HCT116 (cell line): ENCODE results near the gene H6PD. TPM values are rescaled to one million over a fixed set of nuclear protein-coding genes. Genes with fewer than 3 reads are reported as not detected.

Source experiments
- ATAC-seq: fragments of 200-7000 bp; cut with Tn5 transposase; 2 replicates; pipeline ENCODE4 v1.9.1; 2020; ENCODE audit warnings: mild to moderate bottlenecking, moderate library complexity
- BruUV-seq: library from RNA; stranded (reverse); fragments of 400-500 nt; replicated peaks from 2 replicates; lab custom pipeline; 2021; lab: Mats Ljungman, UMichigan
- CTCF ChIA-PET: fragments of 300-600 bp; sonication (Branson Sonifier 250); formaldehyde crosslinking; loops from one replicate; lab custom pipeline; 2021; ENCODE audit warnings: antibody characterized with exemption; lab: Charles Lee
- POLR2A ChIA-PET: fragments of 300-600, 350-600 bp; sonication (Branson Sonifier 250); formaldehyde crosslinking; loops from one replicate; lab custom pipeline; 2021; ENCODE audit warnings: antibody characterized with exemption; lab: Charles Lee
- RAD21 ChIA-PET, 2 experiments: fragments of 300-600 bp; sonication (Branson Sonifier 250); formaldehyde crosslinking; loops; one replicate each; lab custom pipeline; 2023; ENCODE audit warnings: low total read pairs in 2 of 2; ENCODE audit not compliant: uncharacterized antibody in 2 of 2, unreplicated experiment in 2 of 2, low non-redundant PET in 1 of 2; lab: Charles Lee
- DNase-seq: peaks from one replicate; pipeline ENCODE4 v3.0.0-alpha.2; 2010; ENCODE audit warnings: low read depth, low spot score
- H2AFZ ChIP-seq: fragments of 200-600 bp; shearing (Covaris generic), sonication (generic); 2 replicates; pipeline ENCODE4 v1.6.1; 2017; ENCODE audit warnings: low read depth, mixed run types, mixed read lengths, antibody characterized with exemption, low read length; ENCODE audit not compliant: poor library complexity, severe bottlenecking
- H3K27ac ChIP-seq: 2 replicates; pipeline ENCODE4 v1.5.1; 2012; ENCODE audit warnings: low read depth, low read length
- H3K27me3 ChIP-seq: fragments of 200-600 bp; sonication (generic); 2 replicates; pipeline ENCODE4 v1.6.1; 2016; ENCODE audit warnings: mixed run types, low read length, mixed read lengths; ENCODE audit not compliant: insufficient read depth
- H3K36me3 ChIP-seq, 2 experiments: fragments of 200-500 bp in 1 of 2; fragments of 200-600 bp in 1 of 2; sonication (Bioruptor generic) in 1 of 2; sonication (generic) in 1 of 2; 2 replicates each; pipeline versions ENCODE4 v1.5.1 to v1.6.1; 2014 to 2016; ENCODE audit warnings: low read length in 2 of 2, inconsistent platforms in 1 of 2, mixed read lengths in 1 of 2, mixed run types in 1 of 2; ENCODE audit not compliant: insufficient read depth in 2 of 2, control insufficient read depth in 1 of 2
- H3K4me1 ChIP-seq, 2 experiments: fragments of 200-600 bp in 1 of 2; sonication (generic) in 1 of 2; 2 replicates each; pipeline versions ENCODE4 v1.5.1 to v1.6.1; 2012 to 2017; ENCODE audit warnings: low read length in 2 of 2, inconsistent platforms in 1 of 2, mild to moderate bottlenecking in 1 of 2, mixed read lengths in 1 of 2, mixed run types in 1 of 2, moderate library complexity in 1 of 2; ENCODE audit not compliant: insufficient read depth in 2 of 2, control insufficient read depth in 1 of 2
- H3K4me2 ChIP-seq: fragments of 200-600 bp; sonication (generic); 2 replicates; pipeline ENCODE4 v1.6.1; 2017; ENCODE audit warnings: mixed run types, low read length, mixed read lengths
- H3K4me3 ChIP-seq, 2 experiments: fragments of 200-600 bp in 1 of 2; sonication (generic) in 1 of 2; replicated peaks in 1 of 2; 2 replicates each; pipeline ENCODE4 v1.5.1; 2011 to 2016; ENCODE audit warnings: low read length in 2 of 2, control low read depth in 1 of 2, low read depth in 1 of 2, mild to moderate bottlenecking in 1 of 2, mixed read lengths in 1 of 2, mixed run types in 1 of 2
- H3K79me2 ChIP-seq: fragments of 200-600 bp; sonication (generic); 2 replicates; pipeline ENCODE4 v1.6.1; 2017; ENCODE audit warnings: mild to moderate bottlenecking, mixed run types, low read length, moderate library complexity, mixed read lengths; ENCODE audit not compliant: insufficient read depth
- H3K9ac ChIP-seq: fragments of 200-600 bp; sonication (generic); 2 replicates; pipeline ENCODE4 v1.6.1; 2016; ENCODE audit warnings: low read length, mixed read lengths
- H3K9me2 ChIP-seq: fragments of 200-600 bp; sonication (generic), shearing (Covaris generic); 2 replicates; pipeline ENCODE4 v1.6.1; 2017; ENCODE audit warnings: mixed run types, mild to moderate bottlenecking, moderate library complexity; ENCODE audit not compliant: insufficient read depth
- H3K9me3 ChIP-seq, 2 experiments: fragments of 200-500 bp in 1 of 2; fragments of 200-600 bp in 1 of 2; sonication (Bioruptor generic) in 1 of 2; sonication (generic) in 1 of 2; 2 replicates each; pipeline ENCODE4 v1.6.1; 2014 to 2017; ENCODE audit warnings: low read length in 2 of 2, mixed read lengths in 2 of 2, inconsistent platforms in 1 of 2, low read depth in 1 of 2, mild to moderate bottlenecking in 1 of 2, mixed run types in 1 of 2, moderate library complexity in 1 of 2; ENCODE audit not compliant: control insufficient read depth in 1 of 2, insufficient read depth in 1 of 2
- H4K20me1 ChIP-seq: fragments of 200-600 bp; sonication (generic), shearing (Covaris generic); 2 replicates; pipeline ENCODE4 v1.6.1; 2017; ENCODE audit warnings: mixed run types, mild to moderate bottlenecking, moderate library complexity; ENCODE audit not compliant: insufficient read depth
- CBX3 ChIP-seq: IDR thresholded peaks from 2 replicates; pipeline ENCODE4 v1.6.1; 2012; ENCODE audit warnings: low read depth
- ELF1 ChIP-seq: IDR thresholded peaks from 2 replicates; pipeline ENCODE4 v1.6.1; 2012; ENCODE audit warnings: low read depth, borderline replicate concordance
- EZH2 ChIP-seq: fragments of 200-600 bp; sonication (generic); IDR thresholded peaks from 2 replicates; pipeline ENCODE4 v1.6.1; 2017; ENCODE audit warnings: antibody characterized with exemption, mixed run types
- EZH2phosphoT487 ChIP-seq: fragments of 200-600 bp; IDR thresholded peaks from 2 replicates; pipeline ENCODE4 v1.6.1; 2018; ENCODE audit warnings: antibody characterized with exemption, borderline replicate concordance
- POLR2AphosphoS5 ChIP-seq: IDR thresholded peaks from 2 replicates; pipeline ENCODE4 v1.6.1; 2011; ENCODE audit warnings: mild to moderate bottlenecking, low read depth, low read length, moderate library complexity
- SRF ChIP-seq: IDR thresholded peaks from 2 replicates; pipeline ENCODE4 v1.6.1; 2012; ENCODE audit warnings: low read depth
- TCF7L2 ChIP-seq: IDR thresholded peaks from 2 replicates; pipeline ENCODE4 v1.7.0; 2011; ENCODE audit warnings: borderline replicate concordance, inconsistent platforms; ENCODE audit not compliant: insufficient read depth, insufficient read length; ENCODE audit errors: extremely low read depth
- YY1 ChIP-seq: IDR thresholded peaks from 2 replicates; pipeline ENCODE4 v1.6.1; 2011; ENCODE audit warnings: low read length, low read depth, moderate library complexity, mild to moderate bottlenecking; ENCODE audit not compliant: insufficient replicate concordance; ENCODE audit errors: extremely low read depth
- ZBTB33 ChIP-seq: IDR thresholded peaks from 2 replicates; pipeline ENCODE4 v1.6.1; 2011; ENCODE audit warnings: mild to moderate bottlenecking, low read length, moderate library complexity; ENCODE audit not compliant: insufficient replicate concordance; ENCODE audit errors: extremely low read depth
- intact Hi-C: fragments of 100-400 bp; cut with micrococcal nuclease; formaldehyde crosslinking; loops from 2 replicates; pipeline ENCODE4 v1.10.0; 2022
- total RNA-seq: library from RNA; stranded (reverse); gene quantifications from one replicate; pipeline ENCODE4 v1.2.1, GENCODE V29; 2021; ENCODE audit not compliant: unreplicated experiment
- TF ChIP-seq, protein P1 (sequence below): IDR thresholded peaks from 2 replicates; pipeline ENCODE4 v1.6.1; 2012

H6PD gene
- total RNA-seq, 1 experiment from 2014 or later: 16.2 TPM

GRCh38 chr1:9296850-9297249, 62.3 kb downstream of the H6PD start:
- Histone ChIP-seq H2AFZ (no peak overlapping the region), H3K27me3 (no peaks in the 10 kb centered on the region), H4K20me1 (no peaks in the 10 kb centered on the region), H3K79me2 (peaks cover 72% of the 10 kb centered on the region), H3K9me2 (no peaks in the 10 kb centered on the region), H3K9me3 (no peaks in the 10 kb centered on the region), H3K4me3 (no peak overlapping the region), H3K27ac (no peak overlapping the region), H3K36me3 (0 out of 4 replicates have a peak, but pooled peaks cover 0 to 3% of the 10 kb centered on the region in 2 experiments), H3K4me1 (peaks cover 41 to 68% of the 10 kb centered on the region in 2 experiments), H3K4me2 (no peak overlapping the region), H3K9ac (no peak overlapping the region)
- CTCF ChIA-PET: no interaction called here
- POLR2A ChIA-PET: no interaction called here
- TF ChIP-seq YY1: no peak
- TF ChIP-seq ZBTB33: no peak
- TF ChIP-seq, protein P1, sequence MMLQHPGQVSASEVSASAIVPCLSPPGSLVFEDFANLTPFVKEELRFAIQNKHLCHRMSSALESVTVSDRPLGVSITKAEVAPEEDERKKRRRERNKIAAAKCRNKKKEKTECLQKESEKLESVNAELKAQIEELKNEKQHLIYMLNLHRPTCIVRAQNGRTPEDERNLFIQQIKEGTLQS: no peak
- no peak for TF ChIP-seq ELF1
- DNase-seq (no peak), ATAC-seq (no peak)
- no TSS peak for BruUV-seq
- RAD21 ChIA-PET: no interaction called here
- intact Hi-C loops: no loop called here

- Histone ChIP-seq H3K9ac (no peak overlapping the region), H3K9me3 (no peaks in the 10 kb centered on the region), H3K79me2 (peaks cover 81% of the 10 kb centered on the region), H2AFZ (no peak overlapping the region), H3K4me3 (no peak overlapping the region), H3K4me1 (peaks cover 43 to 71% of the 10 kb centered on the region in 2 experiments), H3K27me3 (no peaks in the 10 kb centered on the region), H3K27ac (no peak overlapping the region), H3K4me2 (no peak overlapping the region), H3K9me2 (no peaks in the 10 kb centered on the region), H4K20me1 (no peaks in the 10 kb centered on the region), H3K36me3 (0 out of 4 replicates have a peak, but pooled peaks cover 0 to 3% of the 10 kb centered on the region in 2 experiments)
- intact Hi-C loops: no loop called here
- CTCF ChIA-PET: interaction anchor here (0.8 to 1.9 kb wide), 2 partner anchors 158 to 194 kb away, joined by 3 to 5 read pairs; no protein-coding TSS in a partner anchor
- RAD21 ChIA-PET: no interaction called here
- DNase-seq: no peak
- BruUV-seq: no TSS peak
- TF ChIP-seq POLR2AphosphoS5: no peak
- no peak for TF ChIP-seq CBX3
- no peak for TF ChIP-seq EZH2
- TF ChIP-seq, protein P1: no peak
- TF ChIP-seq TCF7L2: no peak
- TF ChIP-seq EZH2phosphoT487: no peak
- TF ChIP-seq SRF: no peak
- ATAC-seq: no peak
- POLR2A ChIA-PET: no interaction called here
Measured at GRCh38 chr1:9297831-9298230, 63.3 kb downstream of the H6PD start.
